NCI-H2227 treated with DMSO at 0.1 percent for 48 hours (cell line): Measurements from ENCODE around the gene TUBB6.

Experiments used
- DNase-seq: peaks from one replicate; lab custom pipeline; 2025; lab: John Stamatoyannopoulos, UW

Gene TUBB6

GRCh38 chr18:12314591-12315305 lies 6.7 kb downstream of the TUBB6 start:
- DNase-seq, result no peak

DNA sequence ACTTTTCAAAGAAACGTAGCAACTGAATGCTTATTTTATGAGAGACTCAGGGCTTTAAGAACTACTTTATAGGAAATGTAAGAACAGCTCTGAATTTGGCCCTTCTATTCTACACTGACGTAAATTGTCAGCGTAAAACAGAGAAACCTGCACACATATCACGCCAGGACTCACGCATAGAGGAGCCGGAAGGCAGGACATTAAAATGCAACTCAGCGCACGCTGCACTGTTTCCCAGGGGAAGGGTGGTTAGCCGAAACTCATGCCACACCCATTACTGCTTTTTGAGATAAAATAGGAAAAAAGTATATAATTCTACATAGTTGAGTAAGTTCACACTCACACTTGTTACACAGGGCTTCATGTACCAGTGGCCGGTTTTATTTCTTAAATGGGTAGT lies 7.4 kb downstream of the TUBB6 start:
- DNase-seq, result no peak

DNA sequence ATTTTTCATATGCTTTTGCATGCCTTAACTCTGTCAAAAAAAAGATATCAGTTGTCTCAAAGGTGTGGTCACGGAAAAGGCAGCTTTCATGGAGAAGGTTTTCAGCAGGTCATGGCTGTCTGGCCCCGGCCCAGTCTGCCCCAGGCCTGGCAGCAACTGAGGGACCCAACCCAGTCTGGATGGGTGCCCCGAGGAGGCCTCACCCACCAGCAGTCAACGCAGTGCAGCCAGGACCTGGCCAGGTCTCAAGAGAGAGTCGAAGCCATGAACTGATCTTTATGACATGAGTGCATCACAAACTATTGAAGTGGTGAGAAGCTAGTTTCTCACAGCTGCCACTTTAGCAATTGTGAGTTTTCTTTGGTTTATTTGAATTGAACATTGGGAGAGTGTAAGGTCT lies 7.9 kb downstream of the TUBB6 start:
- DNase-seq, result no peak

DNA sequence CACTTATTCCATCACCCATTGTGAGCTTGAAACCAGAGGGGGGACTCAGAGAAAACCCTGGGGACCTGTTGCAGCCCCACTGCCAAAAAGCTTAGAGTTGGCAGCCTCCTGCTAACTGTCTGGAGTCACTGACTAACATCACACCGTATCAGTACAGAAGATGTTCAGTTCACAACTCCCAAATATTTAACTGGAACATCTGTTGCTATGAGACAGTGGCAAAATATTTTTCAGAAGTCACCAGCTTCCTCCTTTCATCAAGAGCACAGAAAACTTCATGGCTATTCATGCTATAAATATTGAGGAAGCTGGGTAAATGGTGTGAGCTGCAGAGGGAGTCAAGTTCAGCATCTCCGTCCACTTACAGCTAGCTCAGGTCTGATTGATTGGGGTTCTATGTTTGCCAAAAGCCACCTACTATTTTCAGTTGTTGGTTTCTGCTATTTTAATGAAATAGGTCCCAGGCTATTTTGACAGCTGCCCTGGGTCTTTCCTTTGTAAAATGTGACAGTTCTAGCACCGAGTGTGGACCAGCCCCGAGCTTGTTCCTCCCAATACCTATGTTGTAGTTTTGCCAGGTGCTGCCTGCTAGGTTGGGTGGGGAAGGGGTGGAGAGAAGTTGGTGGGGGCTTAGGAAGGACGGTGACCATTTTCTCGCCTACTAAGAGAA lies 9.8 kb downstream of the TUBB6 start:
- DNase-seq, result no peak

GRCh38 chr18:12318334-12318697 lies 10.3 kb downstream of the TUBB6 start:
- DNase-seq, result no peak

- DNase-seq, result no peak
Measured at GRCh38 chr18:12318857-12319256, 10.8 kb downstream of the TUBB6 start.

GRCh38 chr18:12321333-12321732 lies 13.3 kb downstream of the TUBB6 start:
- DNase-seq, result no peak

DNA sequence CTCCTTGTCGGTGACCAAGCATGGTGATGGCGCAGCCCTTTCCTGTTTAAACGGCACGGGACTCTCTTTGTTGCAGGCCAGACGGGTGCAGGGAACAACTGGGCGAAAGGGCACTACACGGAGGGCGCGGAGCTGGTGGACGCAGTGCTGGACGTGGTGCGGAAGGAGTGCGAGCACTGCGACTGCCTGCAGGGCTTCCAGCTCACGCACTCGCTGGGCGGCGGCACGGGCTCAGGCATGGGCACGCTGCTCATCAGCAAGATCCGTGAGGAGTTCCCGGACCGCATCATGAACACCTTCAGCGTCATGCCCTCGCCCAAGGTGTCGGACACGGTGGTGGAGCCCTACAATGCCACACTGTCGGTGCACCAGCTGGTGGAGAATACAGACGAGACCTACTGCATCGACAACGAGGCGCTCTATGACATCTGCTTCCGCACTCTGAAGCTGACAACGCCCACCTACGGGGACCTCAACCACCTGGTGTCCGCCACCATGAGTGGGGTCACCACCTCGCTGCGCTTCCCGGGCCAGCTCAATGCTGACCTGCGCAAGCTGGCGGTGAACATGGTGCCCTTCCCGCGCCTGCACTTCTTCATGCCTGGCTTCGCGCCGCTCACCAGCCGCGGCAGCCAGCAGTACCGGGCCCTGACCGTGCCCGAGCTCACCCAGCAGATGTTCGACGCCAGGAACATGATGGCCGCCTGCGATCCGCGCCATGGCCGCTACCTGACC lies 17.1 kb downstream of the TUBB6 start:
- DNase-seq, result no peak

GRCh38 chr18:12325726-12326245 lies 17.7 kb downstream of the TUBB6 start:
- no peak for DNase-seq

GRCh38 chr18:12326711-12327460 lies 18.8 kb downstream of the TUBB6 start:
- DNase-seq, result no peak

DNA sequence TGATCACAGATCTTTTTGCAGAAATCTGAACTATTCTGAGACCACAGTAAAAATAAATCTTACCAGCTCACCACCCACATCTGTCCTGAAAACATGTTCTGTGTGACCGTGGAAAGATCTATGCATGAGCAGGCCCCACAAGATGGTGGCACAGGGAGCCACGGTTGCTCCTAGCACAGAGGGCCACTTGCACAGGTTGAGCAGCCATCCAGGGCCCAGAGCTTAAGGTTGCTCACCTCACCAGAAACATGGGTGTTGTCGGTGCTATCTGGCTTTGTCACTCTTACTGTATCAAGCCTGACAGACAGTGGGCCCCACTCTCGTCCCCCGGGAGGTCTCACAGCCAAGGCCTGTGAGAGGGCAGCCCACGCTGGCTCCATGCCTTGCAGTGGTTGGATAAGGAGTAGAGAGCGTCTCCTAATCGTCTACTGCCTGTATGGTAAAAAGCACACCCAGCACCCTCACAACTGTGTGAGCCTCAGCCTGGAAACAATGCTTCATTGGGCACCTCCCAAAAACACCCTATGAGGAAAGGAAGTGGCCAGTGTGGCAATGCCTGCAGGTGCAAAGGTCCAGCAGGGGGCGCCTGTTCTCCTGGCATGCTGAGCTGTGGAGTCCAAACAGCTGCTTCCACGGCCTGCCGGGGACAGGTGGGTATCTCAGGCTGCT lies 19.6 kb downstream of the TUBB6 start:
- DNase-seq, result peak; percentile 38

DNA sequence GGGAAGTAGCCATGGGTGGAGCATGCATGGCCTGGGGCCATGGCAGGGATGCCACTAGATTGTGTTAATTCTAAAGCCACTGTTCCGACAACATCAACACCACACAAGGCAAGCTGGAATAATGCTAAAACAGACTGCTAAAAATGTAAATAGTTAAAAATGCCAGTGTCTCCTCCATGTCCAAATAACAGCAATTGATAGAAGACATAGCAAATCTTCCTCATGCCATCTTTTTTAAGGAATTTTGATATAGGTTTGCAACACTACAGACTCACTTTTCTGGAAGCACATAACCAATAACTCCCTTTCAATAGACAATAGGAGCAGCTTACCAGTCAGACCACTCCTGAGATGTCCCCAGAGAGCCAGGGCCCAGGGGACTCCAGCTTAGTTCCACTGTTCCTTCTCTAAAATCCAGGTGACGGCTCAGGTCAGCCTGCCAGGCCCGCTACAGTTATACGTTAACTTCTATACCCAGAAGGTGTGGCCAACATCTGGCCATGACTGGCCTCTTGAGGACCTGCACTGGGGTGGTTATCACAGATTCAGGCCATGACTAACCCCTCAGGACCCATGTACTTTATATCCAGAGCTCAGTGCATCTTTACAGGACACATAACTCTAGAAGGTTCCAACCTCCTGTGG lies 20.3 kb downstream of the TUBB6 start:
- no peak for DNase-seq

- DNase-seq, result no peak
Measured at GRCh38 chr18:12329125-12329698, 21.2 kb downstream of the TUBB6 start.

DNA sequence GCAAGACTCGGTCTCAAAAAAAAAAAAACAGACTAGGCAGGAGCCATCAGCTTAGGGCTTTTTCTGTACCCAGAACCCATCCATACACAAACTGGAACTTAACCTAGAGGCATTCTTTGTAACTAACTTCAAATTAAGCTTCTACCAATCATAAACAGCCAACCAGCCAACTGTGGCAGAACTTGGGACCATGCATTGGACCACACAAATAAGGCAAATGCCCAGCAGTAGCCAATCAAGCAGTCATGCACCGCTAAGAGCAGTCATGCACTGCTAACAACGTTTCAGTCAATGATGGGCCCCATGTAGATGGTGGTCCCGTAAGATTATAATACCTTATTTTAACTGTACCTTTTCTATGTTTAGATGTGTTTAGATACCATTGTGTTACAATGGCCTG lies 22.7 kb downstream of the TUBB6 start:
- no peak for DNase-seq

DNA sequence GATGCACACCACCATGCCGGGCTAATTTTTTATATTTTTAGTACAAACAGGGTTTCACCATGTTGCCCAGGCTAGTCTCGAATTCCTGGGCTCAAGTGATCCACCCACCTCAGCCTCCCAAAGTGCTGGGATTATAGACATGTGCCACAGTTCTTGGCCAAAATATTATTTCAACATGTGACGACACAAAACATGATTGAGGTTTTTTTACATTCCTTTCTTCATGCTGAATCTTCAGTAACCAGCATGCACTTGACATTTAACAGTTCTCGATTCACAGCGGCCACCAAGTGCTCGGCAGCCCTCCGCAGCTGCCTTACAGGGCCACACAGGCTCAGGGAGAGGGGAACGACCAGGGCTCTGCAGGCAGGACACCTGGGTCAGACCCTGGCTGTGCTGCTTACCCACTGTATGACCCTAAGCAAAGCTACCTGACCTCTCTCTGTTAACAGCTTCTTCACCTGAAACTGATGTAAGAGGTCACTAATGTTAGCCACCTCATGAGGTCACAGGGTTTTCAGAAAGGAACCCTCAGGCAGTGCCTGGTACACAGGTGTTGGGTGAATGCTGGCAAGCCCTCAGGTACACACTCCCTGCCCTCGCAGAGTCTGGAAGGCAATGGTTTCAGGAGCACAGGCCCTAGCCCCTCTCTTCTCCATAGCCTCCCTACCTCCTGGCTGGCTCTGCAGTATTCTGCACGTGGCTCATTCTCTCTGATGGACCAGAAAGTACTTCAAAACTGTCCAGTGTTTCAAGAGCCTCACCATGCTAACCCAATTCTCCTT lies 25.7 kb downstream of the TUBB6 start:
- DNase-seq, result no peak

DNA sequence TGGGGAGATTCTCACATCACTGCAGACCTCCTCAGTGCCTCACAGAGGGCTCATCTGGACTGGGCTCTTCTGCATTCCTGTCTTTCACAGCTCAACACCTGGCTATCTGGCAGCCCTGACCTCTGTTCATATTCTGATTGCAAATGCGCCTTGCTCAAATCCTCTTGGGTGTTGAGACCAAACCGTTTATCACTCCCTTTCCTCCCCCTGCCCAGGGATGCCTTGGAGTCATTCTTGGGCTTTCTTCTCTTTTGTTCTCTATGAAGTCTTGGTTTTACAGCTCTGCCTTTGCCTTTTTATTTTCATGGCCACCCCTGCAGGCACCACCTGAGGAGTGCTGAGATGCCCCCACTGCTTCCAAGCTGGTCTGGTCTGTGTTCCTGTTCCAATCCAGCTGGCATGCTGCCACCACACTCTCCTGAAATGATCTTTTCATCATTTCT lies 26.3 kb downstream of the TUBB6 start:
- peak; percentile 25 for DNase-seq

GRCh38 chr18:12334863-12335262 lies 26.8 kb downstream of the TUBB6 start:
- DNase-seq, result peak; percentile 19

DNA sequence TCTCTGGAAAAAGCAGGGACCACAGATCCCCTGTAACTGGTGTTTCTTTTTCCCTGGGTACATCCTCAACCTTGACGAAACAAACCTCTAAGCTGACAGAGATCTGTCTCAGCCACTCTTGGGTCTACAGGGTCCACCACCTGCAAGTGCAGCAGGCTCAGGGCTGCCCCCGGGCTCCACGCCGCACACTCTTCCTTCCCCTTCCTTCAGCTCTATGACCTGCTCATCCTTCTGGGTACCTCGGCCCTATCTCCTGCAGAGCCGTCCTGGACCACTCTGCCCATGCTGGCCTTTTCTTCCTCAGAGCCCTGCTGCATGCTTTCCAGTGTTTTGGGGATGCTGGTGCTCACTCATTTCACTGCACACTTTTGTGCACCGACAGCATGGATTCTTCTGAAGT lies 27.5 kb downstream of the TUBB6 start:
- no peak for DNase-seq

DNA sequence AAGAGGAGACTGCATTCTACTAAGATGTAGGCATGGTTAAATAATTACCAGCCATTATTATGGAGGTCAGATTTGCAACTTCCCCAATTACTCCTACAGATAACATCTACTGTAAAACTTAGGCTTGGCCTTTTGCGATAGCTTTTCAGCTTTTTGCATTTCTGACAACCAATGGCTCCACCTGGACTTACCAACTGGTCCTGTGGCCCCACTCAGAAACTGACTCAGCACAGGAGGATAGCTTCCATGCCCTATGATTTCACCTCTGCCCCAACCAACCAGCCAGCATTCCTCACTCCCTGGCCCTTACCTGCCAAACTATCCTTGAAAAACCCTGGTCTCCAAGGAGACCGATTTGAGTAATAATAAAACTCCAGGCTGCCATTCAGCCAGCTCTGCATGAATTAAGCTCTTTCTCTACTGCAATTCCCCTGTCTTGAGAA lies 28.2 kb downstream of the TUBB6 start:
- DNase-seq, result no peak

DNA sequence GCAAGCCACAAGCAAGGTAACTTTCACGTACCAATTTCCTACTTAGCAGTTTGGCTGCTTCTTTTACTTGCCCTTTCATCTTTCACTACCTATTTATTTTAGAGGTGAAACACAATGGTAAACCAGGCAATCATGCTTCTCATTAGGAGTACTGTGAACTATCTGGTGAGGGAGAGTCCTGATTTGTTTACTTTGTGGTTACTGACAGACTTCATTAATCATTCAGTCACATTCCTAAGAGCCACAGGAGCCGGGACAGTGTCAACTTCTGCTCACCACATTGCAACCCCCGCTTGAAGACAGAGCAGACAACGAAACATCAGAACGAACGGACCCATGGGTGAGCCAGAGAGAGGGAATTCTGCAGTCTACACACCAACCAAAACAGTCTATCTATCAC lies 28.8 kb downstream of the TUBB6 start:
- no peak for DNase-seq
